D341Med (cell line): ENCODE data around the gene CHRM2.

Experiments
- DNase-seq: peaks from one replicate; pipeline ENCODE4 v3.0.0; 2012; ENCODE audit warnings: low spot score

The CHRM2 gene

GRCh38 chr7:137026176-137026500 lies 157.7 kb downstream of the CHRM2 start:
- no peak for DNase-seq

GRCh38 chr7:137032436-137032835 lies 164.0 kb downstream of the CHRM2 start:
- DNase-seq = no peak

- no peak for DNase-seq
Observed at GRCh38 chr7:137036768-137037167, 168.3 kb downstream of the CHRM2 start.

- DNase-seq = no peak
Observed at GRCh38 chr7:137038706-137039105, 170.3 kb downstream of the CHRM2 start.

- DNase-seq = no peak
Observed at GRCh38 chr7:137040745-137041144, 172.3 kb downstream of the CHRM2 start.

- no peak for DNase-seq
Observed at GRCh38 chr7:137045573-137045972, 177.1 kb downstream of the CHRM2 start.

GRCh38 chr7:137069249-137069963 lies 201.0 kb downstream of the CHRM2 start:
- no peak for DNase-seq
